SK-N-MC (cell line): Measurements from ENCODE around the gene MFSD1.

Experiments used
- DNase-seq: peaks from one replicate; pipeline ENCODE4 v3.0.0-alpha.2; 2011; ENCODE audit warnings: low read depth, low spot score
- H3K27ac ChIP-seq: fragments of 200-600 bp; sonication (generic); 2 replicates; pipeline ENCODE4 v1.5.1; 2016; ENCODE audit warnings: mixed run types
- H3K36me3 ChIP-seq: fragments of 200-600 bp; sonication (generic); 2 replicates; pipeline ENCODE4 v1.6.1; 2017; ENCODE audit warnings: antibody characterized with exemption, low read length, mixed read lengths; ENCODE audit not compliant: insufficient read depth
- H3K4me3 ChIP-seq: fragments of 200-600 bp; sonication (generic); 2 replicates; pipeline ENCODE4 v1.5.1; 2016
- H3K9ac ChIP-seq: fragments of 200-600 bp; sonication (generic); 2 replicates; pipeline ENCODE4 v1.8.0; 2017; ENCODE audit warnings: mixed run types, mixed read lengths; ENCODE audit not compliant: insufficient read length
- H3K9me3 ChIP-seq: fragments of 200-600 bp; sonication (generic); 2 replicates; pipeline ENCODE4 v1.6.1; 2017; ENCODE audit warnings: low read depth, mild to moderate bottlenecking, antibody characterized with exemption, low read length, moderate library complexity, mixed read lengths
- EZH2 ChIP-seq: fragments of 200-600 bp; sonication (generic); IDR thresholded peaks from one replicate; pipeline ENCODE4 v1.6.1; 2017; ENCODE audit warnings: antibody characterized with exemption
- FOXP2 ChIP-seq: optimal IDR thresholded peaks from 2 replicates; pipeline ENCODE3; 2011; ENCODE audit warnings: mild to moderate bottlenecking, moderate library complexity; ENCODE audit not compliant: insufficient read depth; ENCODE audit errors: extremely low read length, control extremely low read depth
- POLR2AphosphoS5 ChIP-seq: IDR thresholded peaks from 2 replicates; pipeline ENCODE4 v1.6.1; 2012; ENCODE audit warnings: mild to moderate bottlenecking, low read depth, low read length, borderline replicate concordance

MFSD1 gene

GRCh38 chr3:158794206-158794605 is 7.6 kb upstream of the MFSD1 start:
- no peak overlapping the region for H3K27ac ChIP-seq
- no peak for DNase-seq
- H3K9ac ChIP-seq, result no peak overlapping the region
- TF ChIP-seq EZH2, result no peak
- no peak for TF ChIP-seq POLR2AphosphoS5
- no peak for TF ChIP-seq FOXP2
- no peak overlapping the region for H3K4me3 ChIP-seq
- H3K36me3 ChIP-seq, result no peaks in the 10 kb centered on the region
- H3K9me3 ChIP-seq, result no peaks in the 10 kb centered on the region

DNA sequence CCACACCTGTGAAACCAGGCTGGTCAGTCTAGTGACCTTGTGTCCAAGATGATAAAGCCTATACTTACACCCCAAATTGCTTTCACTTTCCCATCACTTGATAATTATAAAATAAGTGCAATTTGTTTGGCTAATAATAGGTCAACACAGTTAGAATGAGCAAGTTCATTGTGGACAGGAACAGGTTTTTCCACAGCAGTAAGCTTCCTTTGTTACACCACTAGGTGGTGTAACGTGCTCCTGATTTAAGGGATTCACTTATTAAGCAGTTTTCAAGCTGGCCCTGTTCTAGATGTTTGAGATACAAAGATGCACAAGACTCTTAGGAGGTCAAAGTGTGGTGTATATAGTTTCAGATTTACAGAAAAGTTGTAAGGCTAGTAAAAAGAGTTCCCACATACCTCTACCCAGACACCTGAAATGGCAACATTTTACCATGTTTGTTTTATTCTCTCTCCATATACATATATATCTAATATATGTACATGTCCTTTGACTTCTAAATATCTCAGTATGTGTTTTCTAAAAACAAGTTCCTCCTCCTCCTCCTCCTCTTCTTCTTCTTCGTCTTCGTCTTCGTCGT is 6.8 kb upstream of the MFSD1 start:
- no peak for DNase-seq
- Histone ChIP-seq H3K27ac (no peak overlapping the region), H3K9me3 (no peaks in the 10 kb centered on the region), H3K36me3 (no peaks in the 10 kb centered on the region), H3K9ac (no peak overlapping the region), H3K4me3 (no peak overlapping the region)
- TF ChIP-seq FOXP2, result no peak

- no peaks in the 10 kb centered on the region for H3K36me3 ChIP-seq
- H3K9me3 ChIP-seq, result no peaks in the 10 kb centered on the region
- peak overlapping the region; percentile 83 for H3K9ac ChIP-seq
- no peak for DNase-seq
- H3K27ac ChIP-seq, result no peak overlapping the region
- TF ChIP-seq EZH2, result no peak
- TF ChIP-seq POLR2AphosphoS5, result no peak
- no peak for TF ChIP-seq FOXP2
- H3K4me3 ChIP-seq, result peak overlapping the region; percentile 89
Observed at GRCh38 chr3:158801201-158801600, 653 bp upstream of the MFSD1 start.

DNA sequence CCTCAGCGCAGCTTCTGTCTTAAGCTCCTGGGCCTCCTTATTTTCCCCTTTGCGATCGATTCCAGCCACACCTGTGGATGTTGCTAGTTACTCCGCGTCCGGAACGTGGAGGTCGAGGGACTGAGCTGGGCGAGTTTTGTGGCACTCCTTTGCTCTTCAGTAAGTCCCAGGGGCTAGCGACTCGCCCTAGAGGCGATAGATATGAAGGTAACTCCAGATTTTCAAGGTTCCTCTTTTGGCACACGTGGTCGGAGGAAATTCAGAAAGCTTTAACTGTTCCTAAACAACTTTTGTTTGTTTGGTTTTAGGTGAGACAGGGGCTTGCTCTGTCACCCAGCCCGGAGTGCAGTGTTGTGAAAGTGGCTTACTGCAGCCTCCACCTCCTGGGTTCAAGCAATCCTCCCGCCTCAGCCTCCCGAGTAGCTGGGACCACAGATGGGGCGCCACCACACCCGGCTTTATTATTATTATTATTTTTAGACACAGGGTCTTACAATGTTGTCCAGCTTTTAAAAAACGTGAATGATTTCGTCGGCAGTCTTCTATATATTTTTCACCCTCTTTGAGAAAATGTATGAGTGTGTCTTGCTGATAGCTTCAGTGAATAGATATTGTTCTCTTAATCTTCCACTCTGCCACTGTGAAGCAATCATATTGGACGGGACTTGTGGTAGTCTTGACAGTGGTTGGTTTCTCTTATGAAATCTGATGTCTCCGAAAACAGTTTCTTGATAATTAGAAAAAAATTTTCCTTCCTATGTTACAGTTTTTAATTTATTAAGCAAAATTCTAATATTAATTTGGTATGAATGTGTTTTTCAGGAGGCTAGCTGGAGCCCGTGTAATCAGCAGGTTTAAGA is 785 bp downstream of the MFSD1 start:
- no peak for TF ChIP-seq EZH2
- no peak for TF ChIP-seq POLR2AphosphoS5
- TF ChIP-seq FOXP2, result no peak
- H3K36me3 ChIP-seq, result no peaks in the 10 kb centered on the region
- H3K9ac ChIP-seq, result peak overlapping the region; percentile 83
- peak overlapping the region; percentile 89 for H3K4me3 ChIP-seq
- H3K9me3 ChIP-seq, result no peaks in the 10 kb centered on the region
- DNase-seq, result no peak
- no peak overlapping the region for H3K27ac ChIP-seq

DNA sequence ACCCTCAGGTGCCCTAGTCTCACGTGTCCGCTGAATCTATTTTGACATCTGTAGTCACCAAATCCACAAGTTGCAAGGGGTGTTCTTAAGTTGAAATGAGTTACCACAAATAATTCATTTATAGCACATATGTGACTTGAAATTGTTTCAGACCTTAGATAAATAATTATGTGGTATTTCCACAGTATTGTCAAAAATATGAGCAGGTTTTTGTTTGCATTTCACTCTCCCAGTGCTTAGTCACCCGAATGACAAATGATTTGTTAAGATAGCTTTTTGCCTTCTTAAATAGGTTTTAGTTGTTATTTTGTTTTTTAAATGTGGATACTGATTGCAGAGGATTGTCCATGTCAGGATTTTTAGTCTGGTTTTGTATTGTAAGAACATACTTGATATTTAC is 2.6 kb downstream of the MFSD1 start:
- Histone ChIP-seq H3K27ac (no peak overlapping the region), H3K36me3 (0 out of 2 replicates have a peak, but pooled peaks cover 3% of the 10 kb centered on the region), H3K9ac (no peak overlapping the region), H3K4me3 (no peak overlapping the region), H3K9me3 (no peaks in the 10 kb centered on the region)
- no peak for TF ChIP-seq FOXP2
- no peak for TF ChIP-seq EZH2
- TF ChIP-seq POLR2AphosphoS5, result no peak
- no peak for DNase-seq

DNA sequence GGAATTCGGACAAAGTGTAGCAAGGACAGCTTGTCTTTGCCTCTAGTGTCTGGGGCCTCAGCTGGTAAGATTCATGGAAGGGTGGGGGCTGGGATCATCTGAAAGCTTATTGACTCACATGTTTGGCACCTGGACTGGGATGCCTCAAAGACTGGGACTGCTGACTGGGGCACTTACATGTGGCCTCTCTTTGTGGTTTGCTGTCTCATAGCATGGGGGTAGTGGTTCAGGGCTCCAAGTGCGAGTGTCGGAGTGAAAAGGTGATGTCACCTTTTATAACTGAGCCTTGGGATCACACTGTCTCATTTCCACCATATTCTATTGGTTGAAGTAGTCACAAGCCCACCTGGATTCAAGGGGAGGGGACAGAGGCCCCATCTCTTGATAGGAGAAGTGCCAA is 6.8 kb downstream of the MFSD1 start:
- Histone ChIP-seq H3K4me3 (no peak overlapping the region), H3K27ac (no peak overlapping the region), H3K36me3 (peaks cover 8% of the 10 kb centered on the region; the same call in 1 of the 2 replicates), H3K9ac (no peak overlapping the region), H3K9me3 (no peaks in the 10 kb centered on the region)
- no peak for TF ChIP-seq EZH2
- no peak for TF ChIP-seq FOXP2
- no peak for DNase-seq

DNA sequence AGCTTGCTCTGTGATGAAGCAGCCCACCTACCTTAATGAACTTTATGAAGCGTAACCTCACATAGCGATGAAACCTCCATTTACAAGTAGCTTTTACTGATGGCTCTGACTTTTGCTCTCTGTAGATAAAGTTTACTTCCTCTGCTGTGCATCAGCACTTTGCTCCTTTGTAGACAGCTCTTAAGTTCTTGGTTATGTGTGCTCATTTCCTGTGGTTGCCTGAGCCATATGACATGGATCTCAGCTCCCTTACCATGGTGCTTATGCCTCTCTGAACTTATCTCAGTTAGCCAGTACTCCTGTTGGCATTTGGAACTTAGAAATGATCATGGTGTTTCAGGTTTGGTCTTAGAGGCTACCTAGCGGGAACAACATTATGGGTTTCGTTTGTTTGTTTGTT is 7.8 kb downstream of the MFSD1 start:
- H3K9ac ChIP-seq, result no peak overlapping the region
- DNase-seq, result no peak
- H3K36me3 ChIP-seq, result peaks cover 10% of the 10 kb centered on the region

DNA sequence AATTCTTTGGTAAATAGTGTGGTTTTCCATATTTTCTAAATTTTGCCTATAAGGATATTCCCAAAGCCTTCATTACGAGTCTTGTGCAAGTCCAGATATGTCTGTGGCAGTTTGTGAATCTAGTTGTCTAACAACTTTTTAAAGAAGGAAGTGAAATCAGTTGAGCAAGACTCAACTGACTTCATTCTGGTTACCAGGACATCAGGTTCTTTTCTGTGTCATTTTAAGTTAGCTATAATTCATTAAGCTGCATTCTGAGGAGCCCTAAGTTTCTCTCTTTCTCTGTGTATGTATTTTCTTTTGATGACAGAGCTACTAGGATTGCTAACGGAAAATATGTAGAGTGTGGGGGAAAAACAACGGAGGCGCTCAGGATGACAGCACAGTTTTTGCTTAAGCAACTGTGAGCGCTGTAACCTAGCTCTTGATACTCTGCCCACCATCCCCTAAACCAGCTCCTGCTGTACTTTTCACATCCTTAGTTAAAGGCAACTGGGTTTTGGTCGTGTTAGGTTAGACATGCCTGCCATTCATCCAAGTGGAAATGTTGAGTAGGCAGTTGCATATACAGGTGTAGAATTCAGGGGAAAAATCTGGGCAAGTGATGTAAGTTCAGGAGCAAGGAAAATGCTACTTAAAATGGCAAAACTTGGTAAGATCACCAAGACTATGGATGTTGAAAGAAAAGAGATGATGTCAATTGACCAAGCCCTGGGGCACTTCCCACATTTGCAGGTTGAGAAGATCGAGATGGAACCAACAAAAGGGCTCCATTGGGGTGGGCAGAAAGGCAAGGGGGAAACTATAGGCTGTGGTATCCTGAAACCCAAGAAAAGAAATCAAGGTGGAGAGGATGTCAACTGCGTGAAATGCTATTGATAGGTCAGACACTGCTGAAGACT is 9.2 kb downstream of the MFSD1 start:
- no peak overlapping the region for H3K4me3 ChIP-seq
- H3K9me3 ChIP-seq, result no peaks in the 10 kb centered on the region
- H3K27ac ChIP-seq, result no peak overlapping the region
- DNase-seq, result no peak
- no peak for TF ChIP-seq POLR2AphosphoS5
- no peak for TF ChIP-seq FOXP2
- no peak for TF ChIP-seq EZH2
- peaks cover 12% of the 10 kb centered on the region for H3K36me3 ChIP-seq
- no peak overlapping the region for H3K9ac ChIP-seq

More for the DNA sequence above, 7.8 kb downstream of the MFSD1 start:
- Histone ChIP-seq H3K9me3 (no peaks in the 10 kb centered on the region), H3K4me3 (no peak overlapping the region), H3K27ac (no peak overlapping the region)
- TF ChIP-seq FOXP2 (no peak), POLR2AphosphoS5 (no peak), EZH2 (no peak)

- Histone ChIP-seq H3K27ac (no peak overlapping the region), H3K4me3 (no peak overlapping the region), H3K9ac (no peak overlapping the region), H3K36me3 (peaks cover 4% of the 10 kb centered on the region), H3K9me3 (no peaks in the 10 kb centered on the region)
- no peak for DNase-seq
- no peak for TF ChIP-seq EZH2
- no peak for TF ChIP-seq POLR2AphosphoS5
- no peak for TF ChIP-seq FOXP2
Observed at GRCh38 chr3:158819282-158819681, 17.4 kb downstream of the MFSD1 start.
